ENCODE results near the gene DNAL4. TPM values are rescaled to one million over a fixed set of nuclear protein-coding genes. Genes with fewer than 3 reads are reported as not detected.
"Not testable (repeated sequence)": the region's sequence is repeated elsewhere in the genome, so short reads cannot be mapped to it uniquely, and the experiment has no call there.

The DNAL4 gene
- total RNA-seq, 1 donor = 3.0 TPM

GRCh38 chr22:38815842-38816241, 21.9 kb upstream of the DNAL4 start:
- Histone ChIP-seq H3K4me3 (ENCODE audit: low read length) (no peak overlapping the region), H3K9me3 (ENCODE audit: low read depth, low read length) (no peaks in the 10 kb centered on the region), H3K4me1 (ENCODE audit: insufficient read depth, low read length) (no peaks in the 10 kb centered on the region), H3K27me3 (ENCODE audit: insufficient read depth, low read length) (peaks cover 2% of the 10 kb centered on the region)

- no peaks in the 10 kb centered on the region for H3K9me3 ChIP-seq (ENCODE audit: low read depth, low read length)
- H3K4me3 ChIP-seq (ENCODE audit: low read length) = no peak overlapping the region
- H3K4me1 ChIP-seq (ENCODE audit: insufficient read depth, low read length) = no peaks in the 10 kb centered on the region
- H3K27me3 ChIP-seq (ENCODE audit: insufficient read depth, low read length) = peaks cover 2% of the 10 kb centered on the region
Measured at GRCh38 chr22:38811241-38811640, 17.3 kb upstream of the DNAL4 start.

- H3K4me3 ChIP-seq (ENCODE audit: low read length); H3K9me3 ChIP-seq (ENCODE audit: low read depth, low read length); H3K27me3 ChIP-seq (ENCODE audit: insufficient read depth, low read length); H3K4me1 ChIP-seq (ENCODE audit: insufficient read depth, low read length): not testable (repeated sequence)
Measured at GRCh38 chr22:38805041-38805593, 11.2 kb upstream of the DNAL4 start.

GRCh38 chr22:38802671-38803121, 8.8 kb upstream of the DNAL4 start:
- Histone ChIP-seq H3K9me3 (ENCODE audit: low read depth, low read length) (no peaks in the 10 kb centered on the region), H3K4me3 (ENCODE audit: low read length) (no peak overlapping the region), H3K27me3 (ENCODE audit: insufficient read depth, low read length) (no peaks in the 10 kb centered on the region), H3K4me1 (ENCODE audit: insufficient read depth, low read length) (no peaks in the 10 kb centered on the region)

GRCh38 chr22:38799265-38800002, 5.5 kb upstream of the DNAL4 start:
- H3K4me3 ChIP-seq (ENCODE audit: low read length) = no peak overlapping the region
- peaks cover 2% of the 10 kb centered on the region for H3K4me1 ChIP-seq (ENCODE audit: insufficient read depth, low read length)
- H3K27me3 ChIP-seq (ENCODE audit: insufficient read depth, low read length) = no peaks in the 10 kb centered on the region
- H3K9me3 ChIP-seq (ENCODE audit: low read depth, low read length) = no peaks in the 10 kb centered on the region

GRCh38 chr22:38798496-38798895, 4.6 kb upstream of the DNAL4 start:
- Histone ChIP-seq H3K27me3 (ENCODE audit: insufficient read depth, low read length) (no peaks in the 10 kb centered on the region), H3K4me3 (ENCODE audit: low read length) (no peak overlapping the region), H3K9me3 (ENCODE audit: low read depth, low read length) (no peaks in the 10 kb centered on the region), H3K4me1 (ENCODE audit: insufficient read depth, low read length) (peaks cover 7% of the 10 kb centered on the region)

- H3K4me3 ChIP-seq (ENCODE audit: low read length) = no peak overlapping the region
- H3K9me3 ChIP-seq (ENCODE audit: low read depth, low read length) = no peaks in the 10 kb centered on the region
- peaks cover 13% of the 10 kb centered on the region for H3K4me1 ChIP-seq (ENCODE audit: insufficient read depth, low read length)
- no peaks in the 10 kb centered on the region for H3K27me3 ChIP-seq (ENCODE audit: insufficient read depth, low read length)
Measured at GRCh38 chr22:38796262-38796957, 2.5 kb upstream of the DNAL4 start.

- H3K9me3 ChIP-seq (ENCODE audit: low read depth, low read length) = no peaks in the 10 kb centered on the region
- H3K27me3 ChIP-seq (ENCODE audit: insufficient read depth, low read length) = no peaks in the 10 kb centered on the region
- no peak overlapping the region for H3K4me3 ChIP-seq (ENCODE audit: low read length)
- peaks cover 13% of the 10 kb centered on the region for H3K4me1 ChIP-seq (ENCODE audit: insufficient read depth, low read length)
Measured at GRCh38 chr22:38795569-38795968, 1.6 kb upstream of the DNAL4 start.

- peak overlapping the region; percentile 63 for H3K4me3 ChIP-seq (ENCODE audit: low read length)
- H3K9me3 ChIP-seq (ENCODE audit: low read depth, low read length) = no peaks in the 10 kb centered on the region
- peaks cover 13% of the 10 kb centered on the region for H3K4me1 ChIP-seq (ENCODE audit: insufficient read depth, low read length)
- no peaks in the 10 kb centered on the region for H3K27me3 ChIP-seq (ENCODE audit: insufficient read depth, low read length)
Measured at GRCh38 chr22:38793317-38793716, 626 bp downstream of the DNAL4 start.

GRCh38 chr22:38792833-38793232, 1.1 kb downstream of the DNAL4 start:
- H3K4me3 ChIP-seq (ENCODE audit: low read length) = no peak overlapping the region
- H3K4me1 ChIP-seq (ENCODE audit: insufficient read depth, low read length) = peaks cover 13% of the 10 kb centered on the region
- no peaks in the 10 kb centered on the region for H3K9me3 ChIP-seq (ENCODE audit: low read depth, low read length)
- H3K27me3 ChIP-seq (ENCODE audit: insufficient read depth, low read length) = no peaks in the 10 kb centered on the region

- H3K4me3 ChIP-seq (ENCODE audit: low read length) = no peak overlapping the region
- H3K4me1 ChIP-seq (ENCODE audit: insufficient read depth, low read length) = peaks cover 12% of the 10 kb centered on the region
- H3K9me3 ChIP-seq (ENCODE audit: low read depth, low read length) = no peaks in the 10 kb centered on the region
- H3K27me3 ChIP-seq (ENCODE audit: insufficient read depth, low read length) = no peaks in the 10 kb centered on the region
Measured at GRCh38 chr22:38789606-38790005, 4.3 kb downstream of the DNAL4 start.

GRCh38 chr22:38788846-38789245, 5.1 kb downstream of the DNAL4 start:
- Histone ChIP-seq H3K27me3 (ENCODE audit: insufficient read depth, low read length) (no peaks in the 10 kb centered on the region), H3K4me3 (ENCODE audit: low read length) (no peak overlapping the region), H3K9me3 (ENCODE audit: low read depth, low read length) (no peaks in the 10 kb centered on the region), H3K4me1 (ENCODE audit: insufficient read depth, low read length) (peaks cover 8% of the 10 kb centered on the region)

- no peaks in the 10 kb centered on the region for H3K9me3 ChIP-seq (ENCODE audit: low read depth, low read length)
- no peak overlapping the region for H3K4me3 ChIP-seq (ENCODE audit: low read length)
- no peaks in the 10 kb centered on the region for H3K27me3 ChIP-seq (ENCODE audit: insufficient read depth, low read length)
- H3K4me1 ChIP-seq (ENCODE audit: insufficient read depth, low read length) = peaks cover 3% of the 10 kb centered on the region
Measured at GRCh38 chr22:38788021-38788816, 5.7 kb downstream of the DNAL4 start.

GRCh38 chr22:38786631-38787030, 7.3 kb downstream of the DNAL4 start:
- Histone ChIP-seq H3K9me3 (ENCODE audit: low read depth, low read length) (no peaks in the 10 kb centered on the region), H3K4me3 (ENCODE audit: low read length) (no peak overlapping the region), H3K4me1 (ENCODE audit: insufficient read depth, low read length) (peaks cover 9% of the 10 kb centered on the region), H3K27me3 (ENCODE audit: insufficient read depth, low read length) (no peaks in the 10 kb centered on the region)

- Histone ChIP-seq H3K27me3 (ENCODE audit: insufficient read depth, low read length) (no peaks in the 10 kb centered on the region), H3K4me1 (ENCODE audit: insufficient read depth, low read length) (peaks cover 9% of the 10 kb centered on the region), H3K9me3 (ENCODE audit: low read depth, low read length) (no peaks in the 10 kb centered on the region), H3K4me3 (ENCODE audit: low read length) (no peak overlapping the region)
Measured at GRCh38 chr22:38784856-38785255, 9.1 kb downstream of the DNAL4 start.

Measured in mononuclear cell (primary cell).